Right renal pelvis (tissue), 4 donors: ENCODE data around the gene AMH. TPM values are rescaled to one million over a fixed set of nuclear protein-coding genes. Genes with fewer than 3 reads are reported as not detected.

Source experiments
- DNase-seq, 4 donors: peaks; one replicate each; pipeline ENCODE4 v3.0.0-alpha.2; 2013; ENCODE audit warnings: low read depth in 4 of 4, low spot score in 3 of 4, missing footprints in 1 of 4
- polyA plus RNA-seq, 4 donors: library from polyadenylated mRNA; unstranded; fragments of 120-200 nt; gene quantifications; one replicate each; pipeline ENCODE4 v1.2.1, GENCODE V29; 2013; ENCODE audit not compliant: insufficient read length in 4 of 4

Gene AMH
- polyA plus RNA-seq, 4 donors = 1.7 to 4.0 (median 2.2) TPM

GRCh38 chr19:2282862-2283237 lies 33.7 kb downstream of the AMH start:
- DNase-seq = no peak

- DNase-seq = no peak
Measured at GRCh38 chr19:2283835-2284507, 34.8 kb downstream of the AMH start.

- no peak for DNase-seq
Measured at GRCh38 chr19:2286402-2287140, 37.4 kb downstream of the AMH start.

- no peak for DNase-seq
Measured at GRCh38 chr19:2287585-2288337, 38.6 kb downstream of the AMH start.

DNA sequence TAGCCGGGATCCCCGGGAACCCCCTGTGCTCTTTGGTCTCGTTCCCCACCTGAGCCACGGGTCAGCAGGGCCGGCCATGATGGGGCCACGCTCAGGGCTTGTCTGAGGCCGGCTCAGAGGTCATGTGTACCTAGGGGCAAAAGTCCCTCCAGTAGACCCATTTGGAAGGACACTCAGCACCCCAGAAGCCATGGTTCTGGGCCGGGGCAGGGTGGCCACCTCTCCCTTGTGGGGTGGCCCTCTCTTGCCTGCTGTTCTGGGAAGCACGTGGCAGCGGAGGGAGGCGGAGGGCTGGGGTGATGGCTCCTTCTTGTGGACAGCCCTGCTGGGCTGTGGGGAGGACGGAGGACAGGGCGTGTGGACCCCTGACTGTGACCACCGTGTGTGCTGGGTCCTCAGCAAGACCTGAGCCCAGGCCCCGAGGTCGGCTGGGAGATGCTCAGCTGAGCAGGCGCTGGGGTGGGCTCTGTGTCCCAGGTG lies 39.3 kb downstream of the AMH start:
- no peak for DNase-seq

DNA sequence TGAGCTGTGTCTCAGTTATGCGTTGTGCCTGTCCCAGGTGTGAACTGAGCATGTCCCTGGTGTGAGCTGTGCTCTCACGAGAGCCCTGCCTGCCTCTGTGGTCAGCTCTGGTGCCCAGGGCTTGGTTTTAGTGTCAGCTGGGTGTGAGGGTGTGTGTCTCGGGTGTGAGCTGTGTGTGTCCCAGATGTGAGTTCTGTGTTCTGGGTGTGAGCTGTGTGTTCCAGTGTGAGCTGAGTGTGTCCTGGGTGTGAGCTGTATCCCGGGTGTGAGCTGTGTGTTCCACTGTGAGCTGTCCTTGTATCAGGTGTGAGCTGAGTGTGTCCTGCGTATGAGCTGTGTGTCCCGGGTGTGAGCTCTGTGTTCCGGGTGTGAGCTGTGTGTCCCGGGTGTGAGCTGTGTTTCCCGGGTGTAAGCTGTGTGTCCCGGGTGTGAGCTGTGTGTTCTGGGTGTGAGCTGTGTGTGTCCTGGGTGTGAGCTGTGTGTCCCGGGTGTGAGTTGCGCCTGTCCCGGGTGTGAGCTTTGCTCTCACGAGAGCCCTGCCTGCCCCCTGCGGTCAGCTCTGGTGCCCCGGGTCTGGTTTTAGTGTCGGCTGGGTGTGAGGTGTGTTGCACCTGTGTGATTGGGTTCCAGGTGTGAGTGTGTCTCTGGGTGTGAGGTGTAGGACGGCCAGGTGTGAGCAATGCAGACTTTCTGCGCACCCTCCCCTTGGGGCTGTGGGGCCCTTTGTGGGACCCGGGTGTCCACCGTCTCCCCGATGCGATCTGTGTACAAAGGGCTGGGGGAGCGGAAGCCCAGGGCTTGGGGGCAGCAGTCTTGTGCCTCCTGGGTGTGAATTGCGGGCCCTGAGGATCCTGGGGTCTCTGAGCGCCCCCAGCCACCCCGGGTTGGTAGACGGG lies 39.9 kb downstream of the AMH start:
- DNase-seq = no peak

DNA sequence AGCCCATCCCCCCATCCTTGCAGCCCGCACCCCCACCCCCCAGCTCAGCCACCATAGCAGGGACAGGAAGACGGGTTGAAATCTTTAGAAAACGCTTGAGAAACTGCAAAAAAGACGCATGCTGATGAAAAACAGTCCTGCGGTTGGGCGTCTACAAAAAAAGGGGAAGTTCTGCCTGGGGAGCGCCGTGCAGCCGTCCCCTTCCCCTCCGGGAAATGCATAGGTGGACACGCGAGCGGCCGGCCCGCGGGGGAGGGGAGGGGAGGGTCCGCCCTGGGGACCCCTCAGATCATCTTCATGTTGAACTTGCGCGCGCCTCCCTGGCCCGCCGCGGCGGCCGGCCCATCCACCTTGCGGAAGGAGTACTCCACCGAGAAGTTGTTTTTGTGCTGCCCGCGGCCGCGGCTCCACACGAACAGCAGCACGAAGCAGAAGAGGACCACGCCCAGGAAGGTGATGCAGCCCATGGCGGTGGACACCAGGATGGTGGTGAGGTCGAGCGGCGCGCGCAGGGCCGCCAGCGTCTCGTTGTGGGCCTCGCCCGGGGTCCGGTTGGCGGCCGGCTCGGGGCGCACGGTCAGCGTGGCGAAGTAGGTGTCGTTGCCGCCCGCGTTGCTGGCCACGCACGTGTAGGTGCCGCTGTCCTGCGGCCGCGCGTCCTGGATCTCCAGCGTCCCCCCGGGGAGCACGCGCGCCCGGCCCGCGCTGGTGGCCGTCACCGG lies 40.8 kb downstream of the AMH start:
- no peak for DNase-seq

- DNase-seq = no peak
Measured at GRCh38 chr19:2290441-2291184, 41.5 kb downstream of the AMH start.

DNA sequence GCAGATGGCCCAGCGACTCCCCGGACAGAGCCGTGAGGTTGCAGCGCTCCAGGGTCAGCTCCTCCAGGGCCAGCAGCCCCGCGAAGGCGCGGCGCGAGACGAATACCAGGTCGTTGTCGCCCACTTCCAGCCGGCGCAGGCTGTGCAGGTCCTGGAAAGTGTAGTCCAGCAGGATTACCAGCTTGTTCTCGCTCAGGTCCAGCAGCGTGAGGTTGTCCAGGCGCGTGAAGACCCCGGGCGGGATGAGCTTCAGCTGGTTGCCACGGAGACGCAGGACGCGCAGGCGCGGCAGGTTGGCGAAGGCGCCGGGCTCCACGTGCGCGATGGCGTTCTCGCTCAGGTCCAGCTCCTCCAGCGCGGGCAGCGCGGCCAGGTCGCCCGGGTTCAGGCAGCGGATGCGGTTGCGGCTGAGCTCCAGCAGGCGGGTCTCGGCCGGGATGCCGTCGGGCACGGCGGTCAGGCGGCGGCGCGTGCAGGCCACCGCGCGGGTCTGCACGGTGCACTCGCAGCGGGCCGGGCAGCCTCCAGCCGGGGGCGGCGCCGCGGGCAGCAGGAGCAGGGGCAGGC lies 42.1 kb downstream of the AMH start:
- DNase-seq = no peak

GRCh38 chr19:2294687-2295335 lies 45.7 kb downstream of the AMH start:
- no peak for DNase-seq

DNA sequence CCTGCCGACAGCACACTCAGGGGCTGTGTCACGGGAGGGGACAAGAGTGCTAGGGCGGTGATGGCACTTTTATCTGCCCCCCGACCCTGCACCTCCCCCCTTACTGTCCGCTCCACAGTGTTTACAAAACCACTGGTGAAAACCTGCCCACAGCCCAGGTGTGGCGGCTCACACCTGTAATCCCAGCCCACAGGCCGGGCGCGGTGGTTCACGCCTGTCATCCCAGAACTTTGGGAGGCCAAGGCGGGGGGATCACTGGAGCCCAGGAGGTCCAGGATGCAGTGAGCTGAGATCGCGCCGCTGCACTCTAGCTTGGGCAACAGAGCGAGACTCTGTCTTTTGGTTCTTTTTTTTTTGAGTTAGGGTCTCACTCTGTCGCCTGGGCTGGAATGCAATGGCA lies 47.0 kb downstream of the AMH start:
- DNase-seq = no peak

- DNase-seq = no peak
Measured at GRCh38 chr19:2300533-2300932, 51.4 kb downstream of the AMH start.

Other genes starting within 250 kb of the AMH start
- 100 to 1,000 TPM in 2 of 4 donors, 10 to 100 TPM in 2; 86.4 to 114 (median 100) TPM for gene BTBD2, start 233.6 kb upstream of the AMH start, polyA plus RNA-seq
- gene MKNK2, start 198.1 kb upstream of the AMH start, polyA plus RNA-seq = 10 to 100 TPM; 62.2 to 94.8 (median 66.3) TPM
- gene MOB3A, start 153.0 kb upstream of the AMH start, polyA plus RNA-seq = 10 to 100 TPM; 23.4 to 26.8 (median 25.1) TPM
- gene IZUMO4, start 152.4 kb upstream of the AMH start, polyA plus RNA-seq = 1 to 10 TPM; 6.2 to 7.2 (median 7.0) TPM
- gene AP3D1, start 97.8 kb upstream of the AMH start, polyA plus RNA-seq = 100 to 1,000 TPM in 3 of 4 donors, 10 to 100 TPM in 1; 96.5 to 124 (median 111) TPM
- gene DOT1L, start 85.4 kb upstream of the AMH start, polyA plus RNA-seq = 10 to 100 TPM; 22.8 to 32.3 (median 26.3) TPM
- gene PLEKHJ1, start 13.0 kb upstream of the AMH start, polyA plus RNA-seq = 10 to 100 TPM; 58.4 to 91.2 (median 63.3) TPM
- gene SF3A2, start 12.5 kb upstream of the AMH start, polyA plus RNA-seq = 10 to 100 TPM; 65.4 to 91.1 (median 73.2) TPM
- under 1 TPM; 0.30 to 0.91 (median 0.45) TPM for gene JSRP1, start 7.1 kb downstream of the AMH start, polyA plus RNA-seq
- under 1 TPM in 3 of 4 donors, not detected in 1; 0.06 to 0.08 (median 0.06) TPM for gene PEAK3, start 32.9 kb downstream of the AMH start, polyA plus RNA-seq
- under 1 TPM in 1 of 4 donors, not detected in 3; 0.06 TPM for gene LINGO3, start 58.8 kb downstream of the AMH start, polyA plus RNA-seq
- gene LSM7, start 79.3 kb downstream of the AMH start, polyA plus RNA-seq = 100 to 1,000 TPM in 1 of 4 donors, 10 to 100 TPM in 3; 69.8 to 117 (median 73.1) TPM
- gene SPPL2B, start 79.4 kb downstream of the AMH start, polyA plus RNA-seq = 10 to 100 TPM; 53.8 to 91.6 (median 59.9) TPM
- gene TMPRSS9, start 110.9 kb downstream of the AMH start, polyA plus RNA-seq = under 1 TPM; 0.13 to 0.29 (median 0.26) TPM
- 100 to 1,000 TPM in 1 of 4 donors, 10 to 100 TPM in 3; 62.6 to 125 (median 71.4) TPM for gene TIMM13, start 178.3 kb downstream of the AMH start, polyA plus RNA-seq
- 10 to 100 TPM; 54.2 to 79.5 (median 62.3) TPM for gene LMNB2, start 207.6 kb downstream of the AMH start, polyA plus RNA-seq
- gene GADD45B, start 226.8 kb downstream of the AMH start, polyA plus RNA-seq = 10 to 100 TPM; 10.1 to 14.1 (median 13.1) TPM